Thyroid gland (tissue), 4 donors: ENCODE data around the gene UBE2U.

Experiments
- CTCF ChIP-seq, 6 experiments: fragments of 200-600 bp in 3 of 6; fragments of 450-650 bp in 3 of 6; sonication (generic) in 3 of 6; IDR thresholded peaks; one replicate each; pipeline ENCODE4 v1.5.1; 2016 to 2019; ENCODE audit warnings: antibody characterized with exemption in 6 of 6, mild to moderate bottlenecking in 2 of 6, inconsistent platforms in 1 of 6, moderate library complexity in 1 of 6
- POLR2A ChIP-seq, 2 donors: fragments of 450-650 bp; IDR thresholded peaks; one replicate each; pipeline ENCODE4 v1.6.1; 2017; ENCODE audit warnings: antibody characterized with exemption in 2 of 2, mild to moderate bottlenecking in 2 of 2, moderate library complexity in 1 of 2

- TF ChIP-seq POLR2A (IDR thresholded peaks at IDR 0.05) (no peak), CTCF (IDR thresholded peaks at IDR 0.05) (no peak)
These were observed 60.4 kb downstream of the UBE2U start for GRCh38 chr1:64263856-64264255.
